ENCODE results near the gene NUBPL.

- TF ChIP-seq, protein P1, sequence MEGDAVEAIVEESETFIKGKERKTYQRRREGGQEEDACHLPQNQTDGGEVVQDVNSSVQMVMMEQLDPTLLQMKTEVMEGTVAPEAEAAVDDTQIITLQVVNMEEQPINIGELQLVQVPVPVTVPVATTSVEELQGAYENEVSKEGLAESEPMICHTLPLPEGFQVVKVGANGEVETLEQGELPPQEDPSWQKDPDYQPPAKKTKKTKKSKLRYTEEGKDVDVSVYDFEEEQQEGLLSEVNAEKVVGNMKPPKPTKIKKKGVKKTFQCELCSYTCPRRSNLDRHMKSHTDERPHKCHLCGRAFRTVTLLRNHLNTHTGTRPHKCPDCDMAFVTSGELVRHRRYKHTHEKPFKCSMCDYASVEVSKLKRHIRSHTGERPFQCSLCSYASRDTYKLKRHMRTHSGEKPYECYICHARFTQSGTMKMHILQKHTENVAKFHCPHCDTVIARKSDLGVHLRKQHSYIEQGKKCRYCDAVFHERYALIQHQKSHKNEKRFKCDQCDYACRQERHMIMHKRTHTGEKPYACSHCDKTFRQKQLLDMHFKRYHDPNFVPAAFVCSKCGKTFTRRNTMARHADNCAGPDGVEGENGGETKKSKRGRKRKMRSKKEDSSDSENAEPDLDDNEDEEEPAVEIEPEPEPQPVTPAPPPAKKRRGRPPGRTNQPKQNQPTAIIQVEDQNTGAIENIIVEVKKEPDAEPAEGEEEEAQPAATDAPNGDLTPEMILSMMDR (IDR thresholded peaks at IDR 0.05), result no peak
- no peak for TF ChIP-seq POLR2AphosphoS5 (IDR thresholded peaks at IDR 0.05)
Observed at GRCh38 chr14:31781578-31781977, 220.4 kb downstream of the NUBPL start.

Data from sigmoid colon (tissue), 4 donors.